GM12878 (cell line): ENCODE results near the gene TPRA1. TPM values are rescaled to one million over a fixed set of nuclear protein-coding genes. Genes with fewer than 3 reads are reported as not detected.

ENCODE experiments used
- ATAC-seq: fragments of 200-7000 bp; cut with Tn5 transposase; 3 replicates; pipeline ENCODE4 v1.9.1; 2020; ENCODE audit warnings: mild to moderate bottlenecking, moderate library complexity
- BruUV-seq: library from RNA; stranded (reverse); fragments of 400-500 nt; replicated peaks from 2 replicates; lab custom pipeline; 2021; lab: Mats Ljungman, UMichigan
- CTCF ChIA-PET: fragments of 300-600 bp; sonication (Branson Sonifier 250); formaldehyde crosslinking; extraction: SDS; loops from one replicate; lab custom pipeline; 2021; ENCODE audit warnings: inconsistent platforms; lab: Yijun Ruan, JAX
- POLR2A ChIA-PET: fragments of 350-600 bp; formaldehyde crosslinking; extraction: SDS; loops from one replicate; lab custom pipeline; 2021; ENCODE audit warnings: inconsistent platforms; lab: Charles Lee
- RAD21 ChIA-PET: fragments of 300-600 bp; sonication (Branson Sonifier 250); formaldehyde crosslinking; loops from one replicate; lab custom pipeline; 2023; ENCODE audit warnings: antibody characterized with exemption; ENCODE audit not compliant: unreplicated experiment; lab: Charles Lee
- SMC1A ChIA-PET: fragments of 300-600 bp; sonication (Branson Sonifier 250); formaldehyde crosslinking; loops from one replicate; lab custom pipeline; 2023; ENCODE audit not compliant: unreplicated experiment, uncharacterized antibody; lab: Charles Lee
- DNase-seq: peaks from one replicate; pipeline ENCODE4 v3.0.0-alpha.2; 2011; ENCODE audit warnings: low read depth, low spot score
- FAIRE-seq: peaks from 3 replicates; lab custom pipeline; 2011; peaks lifted over from hg19 to GRCh38; lab: Jason Lieb, UNC
- H2AFZ ChIP-seq: 2 replicates; pipeline ENCODE4 v1.6.0; 2011; ENCODE audit warnings: low read depth, low read length, control low read depth; ENCODE audit not compliant: control insufficient read depth
- H3K27ac ChIP-seq: 2 replicates; pipeline ENCODE4 v1.5.1; 2011; ENCODE audit warnings: control low read depth; ENCODE audit not compliant: control insufficient read depth, insufficient read depth
- H3K27me3 ChIP-seq, 2 experiments: replicated peaks in 1 of 2; 2 replicates each; pipeline versions ENCODE4 v1.6.0 to v1.6.1; 2011; ENCODE audit warnings: low read length in 1 of 2; ENCODE audit not compliant: control insufficient read depth in 2 of 2, insufficient read depth in 2 of 2
- H3K36me3 ChIP-seq, 2 experiments: 2 replicates each; pipeline ENCODE4 v1.5.1; 2011; ENCODE audit warnings: low read length in 1 of 2; ENCODE audit not compliant: control insufficient read depth in 2 of 2, insufficient read depth in 2 of 2
- H3K4me1 ChIP-seq: 2 replicates; pipeline ENCODE4 v1.6.1; 2011; ENCODE audit warnings: mild to moderate bottlenecking, low read length, moderate library complexity, mixed read lengths; ENCODE audit not compliant: control insufficient read depth, insufficient read depth
- H3K4me2 ChIP-seq: 2 replicates; pipeline ENCODE4 v1.6.0; 2011; ENCODE audit warnings: control low read depth; ENCODE audit not compliant: control insufficient read depth, insufficient read depth
- H3K4me3 ChIP-seq: fragments of 200-600 bp; sonication (generic); 2 replicates; pipeline ENCODE4 v1.5.1; 2016
- H3K79me2 ChIP-seq: 2 replicates; pipeline ENCODE4 v1.6.0; 2011; ENCODE audit warnings: low read length; ENCODE audit not compliant: control insufficient read depth, insufficient read depth
- H3K9ac ChIP-seq: 2 replicates; pipeline ENCODE4 v1.8.0; 2011; ENCODE audit warnings: low read length, control low read depth, mixed read lengths; ENCODE audit not compliant: control insufficient read depth, insufficient read depth
- H3K9me3 ChIP-seq: replicated peaks from 3 replicates; pipeline ENCODE4 v1.5.1; 2011; ENCODE audit warnings: mild to moderate bottlenecking, low read length; ENCODE audit not compliant: control insufficient read depth, insufficient read depth
- H4K20me1 ChIP-seq: 2 replicates; pipeline ENCODE4 v1.6.0; 2011; ENCODE audit not compliant: control insufficient read depth, insufficient read depth
- BRCA1 ChIP-seq: IDR thresholded peaks from 2 replicates; pipeline ENCODE4 v1.6.1; 2011; ENCODE audit warnings: low read depth, low read length, improper control_type of control experiment
- MEF2A ChIP-seq: IDR thresholded peaks from 2 replicates; pipeline ENCODE4 v1.6.1; 2011; ENCODE audit warnings: low read depth, mild to moderate bottlenecking, low read length, moderate library complexity; ENCODE audit not compliant: insufficient read depth
- PAX5 ChIP-seq: IDR thresholded peaks from 2 replicates; pipeline ENCODE4 v1.6.1; 2011; ENCODE audit warnings: low read depth, low read length, borderline replicate concordance
- POLR2AphosphoS2 ChIP-seq: IDR thresholded peaks from 2 replicates; pipeline ENCODE4 v1.6.1; 2011; ENCODE audit warnings: low read depth, mild to moderate bottlenecking, low read length, improper control_type of control experiment, moderate library complexity
- SUZ12 ChIP-seq: fragments of 200-600 bp; sonication (generic); IDR thresholded peaks from one replicate; pipeline ENCODE4 v1.6.1; 2018; ENCODE audit warnings: antibody characterized with exemption, mild to moderate bottlenecking; ENCODE audit not compliant: unreplicated experiment
- ZNF207 ChIP-seq: fragments of 450-650 bp; IDR thresholded peaks from 2 replicates; pipeline ENCODE4 v1.6.1; 2014; ENCODE audit warnings: antibody characterized with exemption, mild to moderate bottlenecking, borderline replicate concordance
- ZNF24 ChIP-seq: fragments of 450-650 bp; IDR thresholded peaks from 2 replicates; pipeline ENCODE4 v1.6.1; 2017; ENCODE audit warnings: antibody characterized with exemption, mild to moderate bottlenecking
- WGBS: methylation state at CpG from one replicate; pipeline ENCODE4 v1.1.6; 2016; ENCODE audit warnings: low lambda C conversion rate; ENCODE audit not compliant: insufficient replicate concordance, insufficient coverage; ENCODE audit errors: missing lambda C conversion rate; 5-methylcytosine and 5-hydroxymethylcytosine counted together
- in situ Hi-C: fragments of 300-500 bp; cut with MboI; formaldehyde crosslinking; loops from 9 replicates; pipeline ENCODE4 v1.14.3; 2018; ENCODE audit warnings: mixed read lengths
- intact Hi-C: fragments of 100-400 bp; cut with micrococcal nuclease; formaldehyde crosslinking; loops from one replicate; pipeline ENCODE4 v1.14.2; 2022; ENCODE audit not compliant: unreplicated experiment
- polyA plus RNA-seq, 11 experiments: library from polyadenylated mRNA; depleted of rRNA in 4 of 11; unstranded in 6 of 11; stranded (reverse) in 5 of 11; fragments of >200 nt; fragmentation: Nextera tagmentation in 4 of 11; fragmentation: Illumina TruSeq in 1 of 11; extraction: Ambion mirVana in 4 of 11; extraction: Trizol in 1 of 11; gene quantifications; 1 replicate in 1 of 11; 2 replicates in 10 of 11; pipeline versions ENCODE4 v1.2.1 to v1.2.3, GENCODE V29; 2011 to 2016; ENCODE audit warnings: inconsistent platforms in 2 of 11, missing spikeins in 2 of 11, low read depth in 1 of 11
- total RNA-seq, 4 experiments: library from RNA; depleted of rRNA in 3 of 4; stranded (reverse); fragments of >200 nt in 3 of 4; fragmentation: Illumina TruSeq in 1 of 4; extraction: Trizol in 1 of 4; gene quantifications; 2 replicates each; pipeline versions ENCODE4 v1.2.1 to v1.2.3, GENCODE V29; 2013 to 2021
- TF ChIP-seq, protein P1 (sequence below): IDR thresholded peaks from 2 replicates; pipeline ENCODE4 v1.6.1; 2012; ENCODE audit warnings: low read depth, low read length, improper control_type of control experiment
- TF ChIP-seq, protein P2 (sequence below): fragments of 450-650 bp; IDR thresholded peaks from 2 replicates; pipeline ENCODE4 v1.6.1; 2017; ENCODE audit warnings: mild to moderate bottlenecking, moderate library complexity
- TF ChIP-seq, protein P3 (sequence below), 3 experiments: IDR thresholded peaks in 2 of 3; conservative IDR thresholded peaks in 1 of 3; 2 replicates each; pipeline ENCODE4 v1.5.1; 2011; ENCODE audit warnings: low read depth in 3 of 3, low read length in 3 of 3, mild to moderate bottlenecking in 3 of 3, control low read depth in 2 of 3, moderate library complexity in 2 of 3, inconsistent platforms in 1 of 3, mixed read lengths in 1 of 3; ENCODE audit not compliant: control insufficient read depth in 2 of 3, insufficient read depth in 1 of 3; ENCODE audit errors: extremely low read depth in 1 of 3
- TF ChIP-seq, protein P4 (sequence below): fragments of 450-650 bp; IDR thresholded peaks from 2 replicates; pipeline ENCODE4 v1.6.1; 2017; ENCODE audit warnings: antibody characterized with exemption, mild to moderate bottlenecking, moderate library complexity

Gene TPRA1
- total and polyA plus RNA-seq, 10 of the 15 experiments (the other 5 are each of a cell fraction or from before 2014, with no cell fraction given): 1.8 to 39.6 (median 26.6) TPM

DNA sequence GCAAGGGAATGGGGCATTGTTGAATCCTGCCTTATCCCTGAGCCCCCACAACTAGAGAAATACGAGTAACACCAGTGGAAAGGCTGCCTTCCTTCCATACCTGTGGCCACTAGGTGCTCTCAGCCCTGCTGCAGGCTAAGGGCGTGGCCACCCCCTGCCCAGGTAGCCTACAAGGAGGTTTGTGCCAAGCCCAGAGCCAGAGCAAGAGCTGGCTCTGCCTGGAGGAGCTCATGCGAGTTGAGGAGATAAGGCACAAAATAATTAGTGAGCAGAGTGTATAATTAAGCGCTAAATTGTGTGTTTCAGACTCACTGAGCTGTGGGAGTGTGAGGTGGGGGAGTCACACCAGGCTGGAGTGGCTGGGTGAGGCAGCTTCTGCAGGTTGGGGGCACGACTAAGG, 49.2 kb downstream of the TPRA1 start:
- peaks cover 0 to 6% of the 10 kb centered on the region in 2 experiments; a peak in 3 of 4 replicates for H3K27me3 ChIP-seq
- ChIA-PET CTCF (no interaction called here), SMC1A (interaction anchor here (0.6 kb wide), 1 partner anchor 23 kb away, joined by 3 read pairs; no protein-coding TSS in a partner anchor), RAD21 (no interaction called here), POLR2A (no interaction called here)
- no peak overlapping the region for H3K9ac ChIP-seq
- no peaks in the 10 kb centered on the region for H3K36me3 ChIP-seq
- ATAC-seq (no peak), DNase-seq (no peak), FAIRE-seq (no peak)
- intact Hi-C loops (loop anchor here (10.0 kb wide), 4 partner anchors 87 to 1407 kb away; partner anchors contain the start of gene PLXNA1), in situ Hi-C loops (loop anchor here (10.0 kb wide), 1 partner anchor 787 kb away; no protein-coding TSS in a partner anchor)
- H3K79me2 ChIP-seq: no peaks in the 10 kb centered on the region
- no peaks in the 10 kb centered on the region for H3K4me1 ChIP-seq
- H4K20me1 ChIP-seq: no peaks in the 10 kb centered on the region
- H3K4me3 ChIP-seq: no peak overlapping the region
- BruUV-seq: no TSS peak
- H2AFZ ChIP-seq: no peak overlapping the region
- no peaks in the 10 kb centered on the region for H3K9me3 ChIP-seq
- no peak overlapping the region for H3K4me2 ChIP-seq
- no peak overlapping the region for H3K27ac ChIP-seq
- WGBS: 11% methylated on average over 5 of the region's 5 CpGs
- TF ChIP-seq ZNF24 (no peak), BRCA1 (no peak), ZNF207 (no peak), MEF2A (no peak), POLR2AphosphoS2 (no peak), PAX5 (no peak), SUZ12 (no peak)
- TF ChIP-seq, protein P1, sequence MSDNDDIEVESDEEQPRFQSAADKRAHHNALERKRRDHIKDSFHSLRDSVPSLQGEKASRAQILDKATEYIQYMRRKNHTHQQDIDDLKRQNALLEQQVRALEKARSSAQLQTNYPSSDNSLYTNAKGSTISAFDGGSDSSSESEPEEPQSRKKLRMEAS: no peak
- TF ChIP-seq, protein P2, sequence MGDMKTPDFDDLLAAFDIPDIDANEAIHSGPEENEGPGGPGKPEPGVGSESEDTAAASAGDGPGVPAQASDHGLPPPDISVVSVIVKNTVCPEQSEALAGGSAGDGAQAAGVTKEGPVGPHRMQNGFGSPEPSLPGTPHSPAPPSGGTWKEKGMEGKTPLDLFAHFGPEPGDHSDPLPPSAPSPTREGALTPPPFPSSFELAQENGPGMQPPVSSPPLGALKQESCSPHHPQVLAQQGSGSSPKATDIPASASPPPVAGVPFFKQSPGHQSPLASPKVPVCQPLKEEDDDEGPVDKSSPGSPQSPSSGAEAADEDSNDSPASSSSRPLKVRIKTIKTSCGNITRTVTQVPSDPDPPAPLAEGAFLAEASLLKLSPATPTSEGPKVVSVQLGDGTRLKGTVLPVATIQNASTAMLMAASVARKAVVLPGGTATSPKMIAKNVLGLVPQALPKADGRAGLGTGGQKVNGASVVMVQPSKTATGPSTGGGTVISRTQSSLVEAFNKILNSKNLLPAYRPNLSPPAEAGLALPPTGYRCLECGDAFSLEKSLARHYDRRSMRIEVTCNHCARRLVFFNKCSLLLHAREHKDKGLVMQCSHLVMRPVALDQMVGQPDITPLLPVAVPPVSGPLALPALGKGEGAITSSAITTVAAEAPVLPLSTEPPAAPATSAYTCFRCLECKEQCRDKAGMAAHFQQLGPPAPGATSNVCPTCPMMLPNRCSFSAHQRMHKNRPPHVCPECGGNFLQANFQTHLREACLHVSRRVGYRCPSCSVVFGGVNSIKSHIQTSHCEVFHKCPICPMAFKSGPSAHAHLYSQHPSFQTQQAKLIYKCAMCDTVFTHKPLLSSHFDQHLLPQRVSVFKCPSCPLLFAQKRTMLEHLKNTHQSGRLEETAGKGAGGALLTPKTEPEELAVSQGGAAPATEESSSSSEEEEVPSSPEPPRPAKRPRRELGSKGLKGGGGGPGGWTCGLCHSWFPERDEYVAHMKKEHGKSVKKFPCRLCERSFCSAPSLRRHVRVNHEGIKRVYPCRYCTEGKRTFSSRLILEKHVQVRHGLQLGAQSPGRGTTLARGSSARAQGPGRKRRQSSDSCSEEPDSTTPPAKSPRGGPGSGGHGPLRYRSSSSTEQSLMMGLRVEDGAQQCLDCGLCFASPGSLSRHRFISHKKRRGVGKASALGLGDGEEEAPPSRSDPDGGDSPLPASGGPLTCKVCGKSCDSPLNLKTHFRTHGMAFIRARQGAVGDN: no peak
- TF ChIP-seq, protein P3, sequence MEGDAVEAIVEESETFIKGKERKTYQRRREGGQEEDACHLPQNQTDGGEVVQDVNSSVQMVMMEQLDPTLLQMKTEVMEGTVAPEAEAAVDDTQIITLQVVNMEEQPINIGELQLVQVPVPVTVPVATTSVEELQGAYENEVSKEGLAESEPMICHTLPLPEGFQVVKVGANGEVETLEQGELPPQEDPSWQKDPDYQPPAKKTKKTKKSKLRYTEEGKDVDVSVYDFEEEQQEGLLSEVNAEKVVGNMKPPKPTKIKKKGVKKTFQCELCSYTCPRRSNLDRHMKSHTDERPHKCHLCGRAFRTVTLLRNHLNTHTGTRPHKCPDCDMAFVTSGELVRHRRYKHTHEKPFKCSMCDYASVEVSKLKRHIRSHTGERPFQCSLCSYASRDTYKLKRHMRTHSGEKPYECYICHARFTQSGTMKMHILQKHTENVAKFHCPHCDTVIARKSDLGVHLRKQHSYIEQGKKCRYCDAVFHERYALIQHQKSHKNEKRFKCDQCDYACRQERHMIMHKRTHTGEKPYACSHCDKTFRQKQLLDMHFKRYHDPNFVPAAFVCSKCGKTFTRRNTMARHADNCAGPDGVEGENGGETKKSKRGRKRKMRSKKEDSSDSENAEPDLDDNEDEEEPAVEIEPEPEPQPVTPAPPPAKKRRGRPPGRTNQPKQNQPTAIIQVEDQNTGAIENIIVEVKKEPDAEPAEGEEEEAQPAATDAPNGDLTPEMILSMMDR (IDR thresholded peaks at IDR 0.05 in 2 of 3, conservative IDR thresholded peaks at IDR 0.05 in 1 of 3; ENCODE audit: control insufficient read depth in 2 of 3, extremely low read depth in 1 of 3, insufficient read depth in 1 of 3, low read depth in 3 of 3, low read length in 3 of 3): no peak
- TF ChIP-seq, protein P4, sequence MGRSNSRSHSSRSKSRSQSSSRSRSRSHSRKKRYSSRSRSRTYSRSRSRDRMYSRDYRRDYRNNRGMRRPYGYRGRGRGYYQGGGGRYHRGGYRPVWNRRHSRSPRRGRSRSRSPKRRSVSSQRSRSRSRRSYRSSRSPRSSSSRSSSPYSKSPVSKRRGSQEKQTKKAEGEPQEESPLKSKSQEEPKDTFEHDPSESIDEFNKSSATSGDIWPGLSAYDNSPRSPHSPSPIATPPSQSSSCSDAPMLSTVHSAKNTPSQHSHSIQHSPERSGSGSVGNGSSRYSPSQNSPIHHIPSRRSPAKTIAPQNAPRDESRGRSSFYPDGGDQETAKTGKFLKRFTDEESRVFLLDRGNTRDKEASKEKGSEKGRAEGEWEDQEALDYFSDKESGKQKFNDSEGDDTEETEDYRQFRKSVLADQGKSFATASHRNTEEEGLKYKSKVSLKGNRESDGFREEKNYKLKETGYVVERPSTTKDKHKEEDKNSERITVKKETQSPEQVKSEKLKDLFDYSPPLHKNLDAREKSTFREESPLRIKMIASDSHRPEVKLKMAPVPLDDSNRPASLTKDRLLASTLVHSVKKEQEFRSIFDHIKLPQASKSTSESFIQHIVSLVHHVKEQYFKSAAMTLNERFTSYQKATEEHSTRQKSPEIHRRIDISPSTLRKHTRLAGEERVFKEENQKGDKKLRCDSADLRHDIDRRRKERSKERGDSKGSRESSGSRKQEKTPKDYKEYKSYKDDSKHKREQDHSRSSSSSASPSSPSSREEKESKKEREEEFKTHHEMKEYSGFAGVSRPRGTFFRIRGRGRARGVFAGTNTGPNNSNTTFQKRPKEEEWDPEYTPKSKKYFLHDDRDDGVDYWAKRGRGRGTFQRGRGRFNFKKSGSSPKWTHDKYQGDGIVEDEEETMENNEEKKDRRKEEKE: no peak
